K562 (cell line): ENCODE results near the gene DENND4C. TPM values are rescaled to one million over a fixed set of nuclear protein-coding genes. Genes with fewer than 3 reads are reported as not detected.

ENCODE experiments used
- CREB1 ChIP-seq, 2 experiments: sonication (generic) in 1 of 2; formaldehyde crosslinking in 1 of 2; IDR thresholded peaks; 2 replicates each; pipeline versions ENCODE4 v1.6.1 to v1.8.0; 2012 to 2022; ENCODE audit warnings: inconsistent platforms in 1 of 2, mild to moderate bottlenecking in 1 of 2, missing genetic modification reagents in 1 of 2, moderate library complexity in 1 of 2
- FOXM1 ChIP-seq, 2 experiments: fragments of 450-650 bp in 1 of 2; sonication (generic) in 1 of 2; formaldehyde crosslinking in 1 of 2; IDR thresholded peaks; 2 replicates each; pipeline versions ENCODE4 v1.6.1 to v1.9.0; 2017 to 2022; ENCODE audit warnings: low read depth in 2 of 2, mild to moderate bottlenecking in 2 of 2, missing genetic modification reagents in 1 of 2, moderate library complexity in 1 of 2
- GATAD2B ChIP-seq: fragments of 450-650 bp; IDR thresholded peaks from 2 replicates; pipeline ENCODE4 v1.6.1; 2017; ENCODE audit warnings: mild to moderate bottlenecking, borderline replicate concordance
- KDM2B ChIP-seq: fragments of 250-450 bp; sonication (Bioruptor Pico); IDR thresholded peaks from 2 replicates; pipeline ENCODE4 v1.8.0; 2021; ENCODE audit warnings: mild to moderate bottlenecking, moderate library complexity
- NONO ChIP-seq, 2 experiments: fragments of 200-400 bp in 1 of 2; fragments of 450-650 bp in 1 of 2; formaldehyde crosslinking in 1 of 2; IDR thresholded peaks; 2 replicates each; pipeline ENCODE4 v1.6.1; 2017; ENCODE audit warnings: low read depth in 2 of 2, mild to moderate bottlenecking in 2 of 2, moderate library complexity in 2 of 2, low read length in 1 of 2
- NR2C2 ChIP-seq, 2 experiments: fragments of 200-800 bp in 1 of 2; sonication (Bioruptor generic) in 1 of 2; sonication (generic) in 1 of 2; formaldehyde crosslinking in 1 of 2; IDR thresholded peaks; 2 replicates each; pipeline versions ENCODE4 v1.6.1 to v1.8.0; 2016 to 2022; ENCODE audit warnings: mild to moderate bottlenecking in 1 of 2, missing compliant biosample characterization in 1 of 2, missing genetic modification characterization in 1 of 2, missing genetic modification reagents in 1 of 2
- NRF1 ChIP-seq, 2 experiments: fragments of 450-650 bp; IDR thresholded peaks in 1 of 2; conservative IDR thresholded peaks in 1 of 2; 2 replicates each; pipeline ENCODE4 v1.6.1; 2014; ENCODE audit warnings: mild to moderate bottlenecking in 2 of 2
- SAFB ChIP-seq: fragments of 200-400 bp; formaldehyde crosslinking; IDR thresholded peaks from 2 replicates; pipeline ENCODE4 v1.6.1; 2017; ENCODE audit warnings: low read depth, low read length, borderline replicate concordance
- YY1 ChIP-seq, 3 experiments: IDR thresholded peaks; 2 replicates each; pipeline ENCODE4 v1.6.1; 2011; ENCODE audit warnings: low read length in 2 of 3, mild to moderate bottlenecking in 2 of 3, moderate library complexity in 2 of 3, borderline replicate concordance in 1 of 3, control low read depth in 1 of 3, low read depth in 1 of 3; ENCODE audit not compliant: insufficient read depth in 3 of 3, insufficient replicate concordance in 2 of 3, control insufficient read depth in 1 of 3, insufficient read length in 1 of 3; ENCODE audit errors: extremely low read depth in 1 of 3
- ZNF232 ChIP-seq: sonication (generic); formaldehyde crosslinking; IDR thresholded peaks from 2 replicates; pipeline ENCODE4 v1.8.0; 2022; ENCODE audit warnings: mild to moderate bottlenecking, missing genetic modification reagents
- ZNF445 ChIP-seq: fragments of 250-450 bp; sonication (Bioruptor Pico); IDR thresholded peaks from 2 replicates; pipeline ENCODE4 v1.4.0; 2020; ENCODE audit warnings: low read depth, mild to moderate bottlenecking, moderate library complexity
- ZSCAN32 ChIP-seq: fragments of 450-650 bp; formaldehyde crosslinking; IDR thresholded peaks from 2 replicates; pipeline ENCODE4 v1.4.0; 2020; ENCODE audit warnings: mild to moderate bottlenecking, moderate library complexity
- polyA plus RNA-seq, 8 experiments: library from polyadenylated mRNA; depleted of rRNA in 4 of 8; stranded (reverse) in 5 of 8; unstranded in 3 of 8; fragments of >200 nt; fragmentation: Nextera tagmentation in 2 of 8; fragmentation: Illumina TruSeq in 1 of 8; extraction: Ambion mirVana in 2 of 8; extraction: Trizol in 1 of 8; gene quantifications; 2 replicates each; pipeline versions ENCODE4 v1.2.1 to v1.2.3, GENCODE V29; 2011 to 2014; ENCODE audit warnings: inconsistent platforms in 1 of 8, missing spikeins in 1 of 8
- total RNA-seq, 7 experiments: library from RNA; depleted of rRNA in 6 of 7; stranded (reverse); fragments of >200 nt in 6 of 7; fragmentation: Illumina TruSeq in 2 of 7; extraction: Trizol in 2 of 7; gene quantifications; 2 replicates each; pipeline versions ENCODE4 v1.2.1 to v1.2.3, GENCODE V29; 2011 to 2021; ENCODE audit warnings: low replicate concordance in 1 of 7
- TF ChIP-seq, protein P1 (sequence below), 2 experiments: fragments of 450-650 bp; formaldehyde crosslinking in 1 of 2; IDR thresholded peaks; 2 replicates each; pipeline versions ENCODE4 v1.4.0 to v1.6.1; 2014 to 2020; ENCODE audit warnings: mild to moderate bottlenecking in 2 of 2, borderline replicate concordance in 1 of 2, low read depth in 1 of 2
- TF ChIP-seq, protein P2 (sequence below): fragments of 200-800 bp; sonication (Bioruptor generic); IDR thresholded peaks from 2 replicates; pipeline ENCODE4 v1.6.1; 2017; ENCODE audit warnings: missing genetic modification characterization, missing compliant biosample characterization

Gene DENND4C
- total and polyA plus RNA-seq, 9 of the 15 experiments (the other 6 are each of a cell fraction or from before 2014, with no cell fraction given): 4.8 to 31.8 (median 13.9) TPM

DNA sequence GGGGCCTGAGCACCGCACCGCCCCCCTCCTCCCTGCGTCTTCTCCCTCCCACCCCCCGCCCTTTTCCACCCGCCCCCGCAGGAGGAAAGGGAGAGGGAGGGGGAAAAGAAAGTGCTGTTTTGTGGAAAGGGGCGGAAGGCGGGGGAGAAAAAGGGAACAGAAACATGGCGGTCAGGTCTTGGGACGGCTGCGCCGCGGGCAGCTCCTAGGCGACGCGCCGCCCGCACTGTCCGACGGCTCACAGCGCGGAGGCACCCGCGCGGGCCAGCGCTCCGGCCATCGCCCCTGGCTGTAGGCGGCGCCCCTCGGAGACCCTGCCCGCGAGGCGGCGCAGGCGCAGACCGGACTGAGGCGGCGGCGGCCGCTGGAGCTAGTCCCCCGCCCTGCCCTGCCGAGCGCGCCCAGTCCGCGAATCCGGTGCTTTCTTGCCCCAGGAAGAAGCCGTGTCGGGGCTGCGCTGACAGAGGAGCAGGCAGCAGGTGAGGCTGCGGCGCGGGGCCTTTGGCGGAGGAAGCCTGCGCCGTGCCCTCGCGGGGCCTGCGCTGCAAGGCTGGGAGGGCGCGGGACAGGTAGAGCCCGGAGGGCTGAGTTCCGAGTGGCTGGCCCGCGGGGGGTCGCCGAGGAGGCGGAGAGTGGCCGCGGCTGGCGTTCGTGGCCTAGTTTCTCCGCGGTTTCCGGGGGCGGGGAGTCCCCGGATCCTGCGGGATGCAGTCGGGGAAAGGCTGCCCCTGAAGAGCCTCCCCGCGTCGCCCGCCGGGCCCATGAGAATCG, at the start of gene DENND4C (continued):
- 0 out of 2 replicates have a peak, but pooled peaks have one; percentile 19 for TF ChIP-seq CREB1 (IDR thresholded peaks at IDR 0.05)
- no peak; the same call in 1 of the 2 replicates for TF ChIP-seq CREB1 (CRISPR knock-in tag; IDR thresholded peaks at IDR 0.05)
- 0 out of 2 replicates have a peak, but pooled peaks have one; percentile 16 for TF ChIP-seq NR2C2 (CRISPR knock-in tag; IDR thresholded peaks at IDR 0.05)
- peak; percentile 23; the same call in 1 of the 2 replicates for TF ChIP-seq NR2C2 (tag; IDR thresholded peaks at IDR 0.05)
- TF ChIP-seq NONO (IDR thresholded peaks at IDR 0.05; ENCODE audit: low read depth in 2 of 2, low read length in 1 of 2): peak; percentile 32 to 85; a peak in 2 of 4 replicates
- no peak for TF ChIP-seq ZSCAN32 (CRISPR knock-in tag)
- TF ChIP-seq, protein P1, sequence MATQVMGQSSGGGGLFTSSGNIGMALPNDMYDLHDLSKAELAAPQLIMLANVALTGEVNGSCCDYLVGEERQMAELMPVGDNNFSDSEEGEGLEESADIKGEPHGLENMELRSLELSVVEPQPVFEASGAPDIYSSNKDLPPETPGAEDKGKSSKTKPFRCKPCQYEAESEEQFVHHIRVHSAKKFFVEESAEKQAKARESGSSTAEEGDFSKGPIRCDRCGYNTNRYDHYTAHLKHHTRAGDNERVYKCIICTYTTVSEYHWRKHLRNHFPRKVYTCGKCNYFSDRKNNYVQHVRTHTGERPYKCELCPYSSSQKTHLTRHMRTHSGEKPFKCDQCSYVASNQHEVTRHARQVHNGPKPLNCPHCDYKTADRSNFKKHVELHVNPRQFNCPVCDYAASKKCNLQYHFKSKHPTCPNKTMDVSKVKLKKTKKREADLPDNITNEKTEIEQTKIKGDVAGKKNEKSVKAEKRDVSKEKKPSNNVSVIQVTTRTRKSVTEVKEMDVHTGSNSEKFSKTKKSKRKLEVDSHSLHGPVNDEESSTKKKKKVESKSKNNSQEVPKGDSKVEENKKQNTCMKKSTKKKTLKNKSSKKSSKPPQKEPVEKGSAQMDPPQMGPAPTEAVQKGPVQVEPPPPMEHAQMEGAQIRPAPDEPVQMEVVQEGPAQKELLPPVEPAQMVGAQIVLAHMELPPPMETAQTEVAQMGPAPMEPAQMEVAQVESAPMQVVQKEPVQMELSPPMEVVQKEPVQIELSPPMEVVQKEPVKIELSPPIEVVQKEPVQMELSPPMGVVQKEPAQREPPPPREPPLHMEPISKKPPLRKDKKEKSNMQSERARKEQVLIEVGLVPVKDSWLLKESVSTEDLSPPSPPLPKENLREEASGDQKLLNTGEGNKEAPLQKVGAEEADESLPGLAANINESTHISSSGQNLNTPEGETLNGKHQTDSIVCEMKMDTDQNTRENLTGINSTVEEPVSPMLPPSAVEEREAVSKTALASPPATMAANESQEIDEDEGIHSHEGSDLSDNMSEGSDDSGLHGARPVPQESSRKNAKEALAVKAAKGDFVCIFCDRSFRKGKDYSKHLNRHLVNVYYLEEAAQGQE (IDR thresholded peaks at IDR 0.05; ENCODE audit: borderline replicate concordance): peak; percentile 96
- TF ChIP-seq, protein P1 (CRISPR knock-in tag; IDR thresholded peaks at IDR 0.05; ENCODE audit: low read depth): no peak
- TF ChIP-seq, protein P2, sequence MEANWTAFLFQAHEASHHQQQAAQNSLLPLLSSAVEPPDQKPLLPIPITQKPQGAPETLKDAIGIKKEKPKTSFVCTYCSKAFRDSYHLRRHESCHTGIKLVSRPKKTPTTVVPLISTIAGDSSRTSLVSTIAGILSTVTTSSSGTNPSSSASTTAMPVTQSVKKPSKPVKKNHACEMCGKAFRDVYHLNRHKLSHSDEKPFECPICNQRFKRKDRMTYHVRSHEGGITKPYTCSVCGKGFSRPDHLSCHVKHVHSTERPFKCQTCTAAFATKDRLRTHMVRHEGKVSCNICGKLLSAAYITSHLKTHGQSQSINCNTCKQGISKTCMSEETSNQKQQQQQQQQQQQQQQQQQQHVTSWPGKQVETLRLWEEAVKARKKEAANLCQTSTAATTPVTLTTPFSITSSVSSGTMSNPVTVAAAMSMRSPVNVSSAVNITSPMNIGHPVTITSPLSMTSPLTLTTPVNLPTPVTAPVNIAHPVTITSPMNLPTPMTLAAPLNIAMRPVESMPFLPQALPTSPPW (CRISPR knock-in tag): peak; percentile 99
- peak; percentile 88 to 90 for TF ChIP-seq NRF1 (conservative IDR thresholded peaks at IDR 0.05 in 1 of 2, IDR thresholded peaks at IDR 0.05 in 1 of 2)
- no peak for TF ChIP-seq ZNF445
- TF ChIP-seq KDM2B (CRISPR knock-in tag): 0 out of 2 replicates have a peak, but pooled peaks have one; percentile 65
- no peak for TF ChIP-seq FOXM1 (IDR thresholded peaks at IDR 0.05; ENCODE audit: low read depth)
- 0 out of 2 replicates have a peak, but pooled peaks have one; percentile 32 for TF ChIP-seq FOXM1 (CRISPR knock-in tag; IDR thresholded peaks at IDR 0.05; ENCODE audit: low read depth)
- 0 out of 2 replicates have a peak, but pooled peaks have one; percentile 25 for TF ChIP-seq ZNF232 (CRISPR knock-in tag)
- TF ChIP-seq YY1 (IDR thresholded peaks at IDR 0.05; ENCODE audit: borderline replicate concordance in 1 of 3, control insufficient read depth in 1 of 3, extremely low read depth in 1 of 3, insufficient read depth in 3 of 3, insufficient read length in 1 of 3, insufficient replicate concordance in 2 of 3, low read depth in 1 of 3, low read length in 2 of 3): peak; percentile 18 to 93 (median 86)
- TF ChIP-seq GATAD2B: peak; percentile 61; the same call in 1 of the 2 replicates
- TF ChIP-seq SAFB: 0 out of 2 replicates have a peak, but pooled peaks have one; percentile 25
